ENCODE results near the gene MORN3. TPM values are rescaled to one million over a fixed set of nuclear protein-coding genes. Genes with fewer than 3 reads are reported as not detected.
A peak's percentile ranks its signal among the peaks of the same experiment; 100 is the strongest.
"Not testable (repeated sequence)": the region's sequence is repeated elsewhere in the genome, so short reads cannot be mapped to it uniquely, and the experiment has no call there.

The MORN3 gene
- total and polyA plus RNA-seq, 11 donors: 0.07 to 0.27 (median 0.18) TPM; not detected in 4

DNA sequence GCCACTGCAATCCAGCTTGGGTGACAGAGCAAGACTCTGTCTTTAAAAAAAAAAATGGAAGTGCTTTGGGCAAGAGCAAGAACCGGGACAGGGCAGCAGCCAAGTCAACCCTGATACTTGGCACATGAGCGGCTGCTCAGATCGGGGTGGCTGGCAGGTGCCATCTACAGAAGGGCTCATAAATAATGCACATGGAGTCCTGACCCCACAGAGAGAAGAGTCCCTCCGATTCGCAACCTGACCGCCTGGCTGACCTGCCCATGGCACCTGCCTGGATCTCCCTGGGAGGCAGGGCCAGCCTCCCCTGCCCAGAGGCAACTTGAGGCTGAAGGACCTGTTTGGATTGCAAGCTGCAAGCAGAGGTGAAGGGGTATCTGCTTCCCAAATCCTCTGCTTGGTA lies 33.5 kb upstream of the MORN3 start:
- intact Hi-C loops (cut with DNase I): loop anchor here in 2 of 10 donors (2.0 to 5.0 kb wide), 2 partner anchors 69 to 72 kb away; no protein-coding TSS in a partner anchor
- DNase-seq (peak in 1 of 5 donors; percentile 13), ATAC-seq (no peak)
- 78 to 94% (median 84%) methylated on average over 6 of the region's 6 CpGs for WGBS, 4 donors
- TF ChIP-seq, protein P1, sequence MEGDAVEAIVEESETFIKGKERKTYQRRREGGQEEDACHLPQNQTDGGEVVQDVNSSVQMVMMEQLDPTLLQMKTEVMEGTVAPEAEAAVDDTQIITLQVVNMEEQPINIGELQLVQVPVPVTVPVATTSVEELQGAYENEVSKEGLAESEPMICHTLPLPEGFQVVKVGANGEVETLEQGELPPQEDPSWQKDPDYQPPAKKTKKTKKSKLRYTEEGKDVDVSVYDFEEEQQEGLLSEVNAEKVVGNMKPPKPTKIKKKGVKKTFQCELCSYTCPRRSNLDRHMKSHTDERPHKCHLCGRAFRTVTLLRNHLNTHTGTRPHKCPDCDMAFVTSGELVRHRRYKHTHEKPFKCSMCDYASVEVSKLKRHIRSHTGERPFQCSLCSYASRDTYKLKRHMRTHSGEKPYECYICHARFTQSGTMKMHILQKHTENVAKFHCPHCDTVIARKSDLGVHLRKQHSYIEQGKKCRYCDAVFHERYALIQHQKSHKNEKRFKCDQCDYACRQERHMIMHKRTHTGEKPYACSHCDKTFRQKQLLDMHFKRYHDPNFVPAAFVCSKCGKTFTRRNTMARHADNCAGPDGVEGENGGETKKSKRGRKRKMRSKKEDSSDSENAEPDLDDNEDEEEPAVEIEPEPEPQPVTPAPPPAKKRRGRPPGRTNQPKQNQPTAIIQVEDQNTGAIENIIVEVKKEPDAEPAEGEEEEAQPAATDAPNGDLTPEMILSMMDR (IDR thresholded peaks at IDR 0.05): no peak
- TF ChIP-seq POLR2A (IDR thresholded peaks at IDR 0.05): no peak
- H3K27me3 ChIP-seq: no peaks in the 10 kb centered on the region
- no peak overlapping the region for H3K27ac ChIP-seq
- peaks cover 0 to 4% (median 0%) of the 10 kb centered on the region in 12 donors for H3K9me3 ChIP-seq
- no peaks in the 10 kb centered on the region for H3K36me3 ChIP-seq
- no peaks in the 10 kb centered on the region for H3K4me1 ChIP-seq
- no peak overlapping the region for H3K4me3 ChIP-seq

DNA sequence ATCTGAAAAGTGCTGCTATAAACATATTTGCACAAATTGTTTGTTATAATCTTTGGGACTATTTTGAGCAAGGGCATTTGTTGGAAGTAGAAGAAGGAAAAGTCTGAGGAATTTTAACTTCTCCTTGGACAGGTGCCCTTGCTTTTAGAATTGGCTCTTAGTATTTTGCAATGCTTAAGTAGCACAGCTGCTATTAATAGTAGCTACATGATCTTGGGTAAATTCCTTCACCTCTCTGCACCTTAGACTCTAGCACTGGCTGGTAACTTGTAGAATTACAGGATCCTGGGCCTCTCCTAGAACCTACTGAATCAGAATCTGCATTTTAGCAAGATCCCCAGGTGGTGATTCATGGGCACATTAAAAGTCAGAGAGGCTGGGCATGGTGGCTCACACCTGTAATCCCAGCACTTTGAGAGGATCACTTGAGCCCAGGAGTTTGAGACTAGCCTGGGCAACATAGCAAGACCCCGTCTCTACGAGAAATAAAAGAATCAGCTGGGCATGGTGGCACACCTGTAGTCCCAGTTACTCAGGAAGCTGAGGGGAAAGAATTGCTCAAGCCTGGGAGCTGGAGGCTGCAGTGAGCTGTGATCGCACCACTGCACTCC lies 32.3 kb upstream of the MORN3 start:
- ATAC-seq (no peak), DNase-seq (peak in 1 of 5 donors; percentile 2)
- intact Hi-C loops (cut with DNase I): loop anchor here in 2 of 10 donors (2.0 to 5.0 kb wide), 2 partner anchors 71 to 73 kb away; no protein-coding TSS in a partner anchor
- 83 to 88% (median 86%) methylated on average over 3 of the region's 3 CpGs for WGBS, 4 donors
- H3K4me1 ChIP-seq: peaks cover 0 to 5% (median 0%) of the 10 kb centered on the region in 12 donors
- TF ChIP-seq, protein P1 (IDR thresholded peaks at IDR 0.05): no peak
- TF ChIP-seq POLR2A (IDR thresholded peaks at IDR 0.05): no peak
- no peak overlapping the region for H3K27ac ChIP-seq
- H3K4me3 ChIP-seq: no peak overlapping the region
- H3K27me3 ChIP-seq: no peaks in the 10 kb centered on the region
- no peaks in the 10 kb centered on the region for H3K36me3 ChIP-seq
- peaks cover 0 to 4% (median 0%) of the 10 kb centered on the region in 12 donors for H3K9me3 ChIP-seq

DNA sequence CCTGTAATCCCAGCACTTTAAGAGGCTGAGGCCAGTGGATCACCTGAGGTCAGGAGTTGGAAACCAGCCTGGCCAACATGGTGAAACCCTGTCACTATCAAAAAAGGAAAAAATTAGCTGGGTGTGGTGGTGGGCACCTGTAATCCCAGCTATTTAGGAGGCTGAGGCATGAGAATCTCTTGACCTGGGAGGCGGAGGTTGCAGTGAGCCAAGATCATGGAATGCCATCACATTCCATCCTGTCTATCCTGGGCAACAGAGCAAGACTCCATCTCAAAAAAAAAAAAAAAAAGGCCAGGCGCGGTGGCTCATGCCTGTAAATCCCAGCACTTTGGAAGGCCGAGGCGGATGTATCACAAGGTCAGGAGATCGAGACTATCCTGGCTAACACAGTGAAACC lies 28.4 kb upstream of the MORN3 start:
- not testable (repeated sequence) for H3K4me1 ChIP-seq, H3K27me3 ChIP-seq, ATAC-seq, H3K4me3 ChIP-seq, H3K9me3 ChIP-seq, H3K27ac ChIP-seq, DNase-seq, H3K36me3 ChIP-seq
- intact Hi-C loops (cut with DNase I): loop anchor here (1.0 to 10.0 kb wide), 12 partner anchors 74 to 194 kb away; partner anchors contain the start of genes RHOF (in 6 of the 10) and PSMD9 (in 4 of the 10)
- 95 to 98% (median 96%) methylated on average over 6 of the region's 6 CpGs for WGBS, 4 donors

DNA sequence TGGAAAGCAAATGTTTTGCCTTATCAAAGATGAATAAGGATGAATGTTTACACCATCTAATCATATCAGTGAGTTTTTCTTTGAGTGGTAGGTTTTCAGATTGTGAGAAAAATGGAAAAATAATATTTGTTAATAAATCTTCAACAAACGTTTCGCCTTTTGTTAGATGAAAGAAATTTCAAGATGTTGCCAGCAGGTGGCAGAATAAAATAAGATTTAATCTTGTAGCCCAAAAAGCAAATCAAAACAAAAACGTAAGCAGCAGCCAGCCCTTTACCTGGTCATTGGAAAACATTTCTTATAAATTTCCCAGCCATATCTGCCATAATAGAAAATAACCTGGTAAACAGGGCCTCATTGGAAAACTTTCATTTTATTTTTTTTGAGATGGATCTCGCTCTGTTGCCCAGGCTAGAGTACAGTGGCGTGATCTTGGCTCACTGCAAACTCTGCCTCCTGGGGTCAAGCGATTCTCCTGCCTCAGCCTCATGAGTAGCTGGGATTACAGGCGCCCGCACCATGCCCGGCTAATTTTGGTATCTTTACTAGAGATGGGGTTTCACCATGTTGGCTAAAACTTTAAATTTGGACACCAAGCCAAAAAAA lies 27.7 kb upstream of the MORN3 start:
- WGBS, 4 donors: 40 to 44% (median 42%) methylated on average over 9 of the region's 9 CpGs
- H3K36me3 ChIP-seq: no peaks in the 10 kb centered on the region
- no peak for ATAC-seq
- H3K4me1 ChIP-seq: peaks cover 0 to 5% (median 0%) of the 10 kb centered on the region in 12 donors
- TF ChIP-seq, protein P1 (IDR thresholded peaks at IDR 0.05): peak; percentile 41 to 70 (median 60)
- TF ChIP-seq POLR2A (IDR thresholded peaks at IDR 0.05): no peak
- DNase-seq: no peak
- no peak overlapping the region for H3K27ac ChIP-seq
- intact Hi-C loops (cut with DNase I): loop anchor here (1.0 to 10.0 kb wide), 12 partner anchors 75 to 195 kb away; partner anchors contain the start of genes RHOF (in 6 of the 10) and PSMD9 (in 4 of the 10)
- H3K4me3 ChIP-seq: no peak overlapping the region
- no peaks in the 10 kb centered on the region for H3K9me3 ChIP-seq
- H3K27me3 ChIP-seq: no peaks in the 10 kb centered on the region

Measured in heart left ventricle (tissue), 16 donors.